ENCODE measurements around the gene SH3D19.

GRCh38 chr4:151223465-151223864 is 101.9 kb downstream of the SH3D19 start:
- TF ChIP-seq POLR2A (IDR thresholded peaks at IDR 0.05) (no peak), CTCF (IDR thresholded peaks at IDR 0.05) (no peak), EP300 (IDR thresholded peaks at IDR 0.05) (no peak), POLR2AphosphoS5 (IDR thresholded peaks at IDR 0.05) (no peak)

Data from gastroesophageal sphincter (tissue), 3 donors.